Measurements from ENCODE around the gene HACD1.

The HACD1 gene

GRCh38 chr10:17578603-17579002 lies 38.6 kb downstream of the HACD1 start:
- DNase-seq (ENCODE audit: low spot score): no peak

GRCh38 chr10:17576768-17577167 lies 40.4 kb downstream of the HACD1 start:
- DNase-seq (ENCODE audit: low spot score): no peak

- DNase-seq (ENCODE audit: low spot score): no peak
Measured at GRCh38 chr10:17564911-17565310, 52.3 kb downstream of the HACD1 start.

GRCh38 chr10:17563452-17563851 lies 53.7 kb downstream of the HACD1 start:
- no peak for DNase-seq (ENCODE audit: low spot score)

- no peak for DNase-seq (ENCODE audit: low spot score)
Measured at GRCh38 chr10:17562614-17563013, 54.6 kb downstream of the HACD1 start.

DNA sequence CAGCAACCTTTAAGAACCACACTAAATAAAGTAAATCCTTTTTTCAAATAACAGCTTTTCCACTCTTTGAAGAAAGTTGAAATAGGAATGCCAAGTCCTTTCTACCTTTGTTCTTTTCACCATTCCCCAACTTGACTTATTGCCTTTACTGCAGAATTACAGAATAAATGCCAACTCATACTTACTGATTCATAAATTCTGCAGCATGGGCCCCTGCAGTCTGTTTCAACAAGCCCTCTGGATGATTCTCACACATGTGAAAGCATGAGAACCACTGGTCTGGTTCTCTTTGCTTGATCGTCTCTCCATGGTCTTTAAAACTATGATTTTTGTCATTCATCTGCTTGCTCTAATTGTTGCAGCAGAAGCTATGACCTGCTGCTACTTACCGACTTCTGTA lies 56.1 kb downstream of the HACD1 start:
- DNase-seq (ENCODE audit: low spot score): no peak

- DNase-seq (ENCODE audit: low spot score): no peak
Measured at GRCh38 chr10:17557459-17557858, 59.7 kb downstream of the HACD1 start.

- no peak for DNase-seq (ENCODE audit: low spot score)
Measured at GRCh38 chr10:17548770-17549169, 68.4 kb downstream of the HACD1 start.

GRCh38 chr10:17548162-17548561 lies 69.0 kb downstream of the HACD1 start:
- no peak for DNase-seq (ENCODE audit: low spot score)

- DNase-seq (ENCODE audit: low spot score): no peak
Measured at GRCh38 chr10:17547060-17547459, 70.1 kb downstream of the HACD1 start.

DNA sequence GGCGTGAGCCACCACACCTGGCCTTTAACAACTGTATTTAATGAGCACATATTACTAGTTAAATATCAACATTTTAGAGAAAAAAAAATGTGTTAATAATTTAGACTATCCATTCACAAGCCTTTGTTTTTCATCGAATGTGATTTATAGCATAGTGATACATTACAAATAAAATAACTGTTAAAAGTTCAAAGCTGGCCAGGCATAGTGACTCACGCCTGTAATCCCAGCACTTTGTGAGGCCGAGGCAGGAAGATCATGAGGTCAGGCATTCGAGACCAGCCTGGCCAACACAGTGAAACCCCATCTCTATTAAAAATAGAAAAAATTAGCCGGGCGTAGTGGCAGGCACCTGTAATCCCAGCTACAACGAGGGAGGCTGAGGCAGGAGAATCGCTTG lies 72.7 kb downstream of the HACD1 start:
- no peak for DNase-seq (ENCODE audit: low spot score)
